Stimulated activated CD8-positive, alpha-beta memory T cell treated with anti-CD3 and anti-CD28 coated beads, Interleukin-15, amount 100 ng/mL, for 4 hours (primary cell): Measurements from ENCODE around the gene CACNA2D2.
A peak's percentile ranks its signal among the peaks of the same experiment; 100 is the strongest.

Experiments
- DNase-seq, 2 donors: peaks; one replicate each; pipeline ENCODE4 v3.0.0-alpha.2; 2020; ENCODE audit warnings: low read depth in 2 of 2

Gene CACNA2D2

GRCh38 chr3:50347187-50347813 is 156.1 kb downstream of the CACNA2D2 start:
- DNase-seq, result peak; percentile 60 to 63

- DNase-seq, result peak; percentile 35 to 44
Measured at GRCh38 chr3:50345586-50346234, 157.7 kb downstream of the CACNA2D2 start, which contains the start of gene ZMYND10. ZMYND10 (minus strand) TSS chr3:50345732; CDS start chr3:50345579, 153 bp downstream.

GRCh38 chr3:50345008-50345407 is 158.4 kb downstream of the CACNA2D2 start:
- no peak for DNase-seq

- no peak for DNase-seq
Measured at GRCh38 chr3:50342813-50343633, 160.4 kb downstream of the CACNA2D2 start.

GRCh38 chr3:50341996-50342650 is 161.3 kb downstream of the CACNA2D2 start:
- no peak for DNase-seq

- no peak for DNase-seq
Measured at GRCh38 chr3:50341537-50341936, 161.9 kb downstream of the CACNA2D2 start.

GRCh38 chr3:50340448-50341329 is 162.7 kb downstream of the CACNA2D2 start, which contains the start of gene RASSF1:
RASSF1 (minus strand) TSS chr3:50340836; CDS start chr3:50340805, 31 bp downstream.
- peak in 1 of 2 donors; percentile 30 for DNase-seq

GRCh38 chr3:50340147-50340447 is 163.3 kb downstream of the CACNA2D2 start:
- no peak for DNase-seq

GRCh38 chr3:50339485-50340146 is 163.8 kb downstream of the CACNA2D2 start:
- no peak for DNase-seq

GRCh38 chr3:50338965-50339364 is 164.5 kb downstream of the CACNA2D2 start:
- no peak for DNase-seq

- peak; percentile 91 for DNase-seq
Measured at GRCh38 chr3:50337175-50337861, 166.1 kb downstream of the CACNA2D2 start.

- no peak for DNase-seq
Measured at GRCh38 chr3:50336452-50337174, 166.8 kb downstream of the CACNA2D2 start.

- DNase-seq, result no peak
Measured at GRCh38 chr3:50334339-50335075, 168.9 kb downstream of the CACNA2D2 start.

- DNase-seq, result no peak
Measured at GRCh38 chr3:50333744-50334328, 169.6 kb downstream of the CACNA2D2 start.

GRCh38 chr3:50331364-50331907 is 172.0 kb downstream of the CACNA2D2 start:
- no peak for DNase-seq

- DNase-seq, result no peak
Measured at GRCh38 chr3:50330330-50330729, 173.1 kb downstream of the CACNA2D2 start.

- DNase-seq, result peak; percentile 81 to 88
Measured at GRCh38 chr3:50327943-50328691, 175.3 kb downstream of the CACNA2D2 start, which contains the start of gene TUSC2. TUSC2 (minus strand) TSS chr3:50328223; CDS start chr3:50328099, 124 bp downstream.
